HG03469 (cell line): ENCODE measurements around the gene HIBADH.
"Not testable (repeated sequence)": the region's sequence is repeated elsewhere in the genome, so short reads cannot be mapped to it uniquely, and the experiment has no call there.

Source experiments
- ATAC-seq: cut with Tn5 transposase; IDR thresholded peaks from one replicate; pipeline ENCODE4 v1.9.1; 2021; ENCODE audit warnings: mild to moderate bottlenecking, moderate library complexity, moderate number of reproducible peaks; ENCODE audit not compliant: unreplicated experiment

The HIBADH gene

DNA sequence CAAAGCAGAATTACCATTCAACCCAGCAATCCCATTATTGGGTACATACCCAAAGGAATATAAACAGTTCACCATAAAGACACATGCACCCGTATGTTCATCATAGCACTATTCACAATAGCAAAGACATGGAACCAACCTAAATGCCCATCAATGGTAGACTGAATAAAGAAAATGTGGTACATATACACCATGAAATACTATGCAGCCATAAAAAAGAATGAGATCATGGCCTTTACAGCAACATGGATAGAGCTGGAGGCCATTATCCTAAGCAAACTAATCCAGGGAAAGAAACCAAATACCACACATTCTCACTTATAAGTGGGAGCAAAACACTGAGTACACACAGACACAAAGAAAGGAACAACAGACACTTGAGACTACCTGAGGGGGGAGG lies 23.6 kb downstream of the HIBADH start:
- not testable (repeated sequence) for ATAC-seq

DNA sequence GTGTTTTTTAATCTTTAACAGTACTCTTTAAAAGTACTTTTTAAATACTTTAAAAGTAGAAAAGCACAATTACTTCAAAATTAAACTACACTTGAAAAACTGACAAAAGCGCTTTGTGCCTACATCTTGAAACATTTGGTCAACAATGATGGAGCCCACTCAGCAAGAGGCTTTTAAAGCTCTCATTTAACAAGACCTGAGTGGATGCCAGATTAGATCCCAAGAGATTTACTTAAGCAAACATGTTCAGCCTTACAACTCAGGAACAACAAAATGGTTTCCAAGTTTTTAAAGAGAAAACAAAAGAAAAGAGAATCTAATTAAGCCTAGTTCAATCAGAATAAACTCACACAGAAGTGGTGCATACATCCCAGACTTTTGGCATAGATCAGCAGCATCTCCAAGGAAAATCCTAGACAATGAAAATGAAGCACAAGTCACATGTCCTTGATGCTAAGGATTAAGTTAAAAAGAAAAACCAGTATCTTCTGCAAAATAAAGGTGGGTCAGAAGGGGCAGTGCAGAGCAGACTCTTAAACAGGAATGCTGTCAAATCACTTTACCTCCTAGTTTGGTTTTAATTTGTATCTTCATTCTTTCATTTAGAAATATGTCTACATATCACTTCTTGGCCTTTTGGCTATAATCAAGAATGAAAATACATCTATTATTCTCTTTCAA lies 26.2 kb downstream of the HIBADH start:
- no peak for ATAC-seq

DNA sequence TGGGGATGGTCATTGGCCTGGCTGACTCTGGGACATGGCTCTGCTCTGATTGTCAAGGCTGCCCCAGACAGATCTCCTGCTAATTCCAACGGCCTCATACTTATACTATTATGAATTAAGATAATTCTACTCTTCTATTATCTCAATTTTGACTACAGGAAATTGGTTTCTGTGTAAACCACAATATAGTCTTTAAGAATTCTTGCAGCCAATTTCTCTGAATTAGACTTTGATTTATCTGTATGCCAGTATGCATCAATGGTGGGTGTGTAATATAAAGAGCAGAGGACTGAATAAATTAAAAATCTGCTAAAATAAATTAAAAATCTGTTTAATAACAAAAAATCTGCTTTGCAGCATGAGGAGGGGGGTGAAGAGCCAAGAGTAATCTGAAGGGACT lies 27.0 kb downstream of the HIBADH start:
- ATAC-seq, result no peak

DNA sequence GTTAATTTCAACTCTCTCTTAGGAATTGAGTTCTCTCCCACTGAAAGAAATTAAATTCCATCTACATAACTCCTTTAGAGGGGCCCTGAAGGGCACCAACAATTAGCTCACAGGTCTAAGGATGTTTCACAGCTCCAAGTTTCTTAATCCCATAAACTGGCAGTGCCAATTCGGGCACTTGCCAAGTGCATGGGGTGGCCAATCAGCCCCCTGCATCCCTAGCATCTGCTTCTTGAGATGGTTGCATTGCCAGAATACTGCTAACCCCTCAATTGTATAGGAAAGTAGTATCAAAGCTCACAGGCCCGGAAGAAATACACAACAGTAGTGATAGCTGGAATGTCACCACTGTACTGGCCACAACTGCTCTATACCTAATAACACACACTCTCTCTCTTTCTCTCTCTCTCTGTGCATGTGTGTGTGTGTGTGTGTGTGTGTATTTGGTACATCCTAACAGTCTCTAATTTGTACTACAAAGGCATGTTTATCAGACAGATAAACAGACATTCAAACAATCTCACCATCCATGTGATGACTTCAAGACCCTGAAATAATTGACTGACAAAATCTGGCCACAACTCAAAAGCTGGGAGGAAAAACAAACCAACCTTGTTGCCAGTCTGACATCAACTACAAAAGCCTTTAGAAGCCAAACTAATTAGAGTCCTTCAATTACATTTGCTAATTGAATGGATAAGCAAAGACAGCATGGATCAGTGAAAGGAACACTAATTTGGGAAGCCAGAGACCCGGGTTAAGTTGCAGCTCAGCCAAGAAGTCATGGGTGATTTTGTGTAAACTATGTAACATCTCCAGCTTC lies 27.8 kb downstream of the HIBADH start:
- no peak for ATAC-seq

DNA sequence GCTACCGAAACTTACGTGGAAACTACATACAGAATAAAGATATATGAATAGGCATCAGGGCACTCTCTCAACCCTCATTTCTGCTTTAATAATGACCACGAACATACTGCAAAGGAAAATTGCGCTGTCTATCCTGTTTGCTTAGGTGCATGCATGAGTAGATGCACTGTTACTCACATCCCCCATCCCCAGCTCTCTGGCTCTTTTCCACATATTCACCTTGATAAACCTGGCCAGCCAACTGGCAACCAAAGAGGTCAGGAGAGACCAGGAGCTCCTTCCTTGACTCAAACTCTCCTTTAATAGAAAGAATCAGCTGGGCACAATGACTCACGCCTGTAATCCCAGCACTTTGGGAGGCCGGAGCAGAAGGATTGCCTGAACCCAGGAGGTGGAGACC lies 29.6 kb downstream of the HIBADH start:
- no peak for ATAC-seq

DNA sequence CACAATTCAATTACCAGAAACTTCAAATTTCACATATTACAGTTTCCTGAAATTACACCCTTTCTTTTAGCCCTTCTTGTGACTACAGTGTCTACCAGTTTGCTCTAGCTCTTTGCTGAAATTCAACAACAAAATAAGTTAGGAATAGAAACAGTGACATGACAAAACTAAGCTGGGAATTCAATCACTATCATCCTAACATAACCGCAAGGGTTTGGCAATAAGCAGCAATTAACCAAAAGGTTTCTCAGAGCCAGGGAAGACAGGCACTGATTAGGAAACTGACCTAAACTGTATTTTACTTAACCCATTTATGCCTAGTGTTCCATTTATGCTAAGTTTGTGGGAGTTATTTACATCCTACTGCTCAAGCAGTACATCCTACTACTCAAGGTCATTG lies 31.3 kb downstream of the HIBADH start:
- ATAC-seq, result no peak

DNA sequence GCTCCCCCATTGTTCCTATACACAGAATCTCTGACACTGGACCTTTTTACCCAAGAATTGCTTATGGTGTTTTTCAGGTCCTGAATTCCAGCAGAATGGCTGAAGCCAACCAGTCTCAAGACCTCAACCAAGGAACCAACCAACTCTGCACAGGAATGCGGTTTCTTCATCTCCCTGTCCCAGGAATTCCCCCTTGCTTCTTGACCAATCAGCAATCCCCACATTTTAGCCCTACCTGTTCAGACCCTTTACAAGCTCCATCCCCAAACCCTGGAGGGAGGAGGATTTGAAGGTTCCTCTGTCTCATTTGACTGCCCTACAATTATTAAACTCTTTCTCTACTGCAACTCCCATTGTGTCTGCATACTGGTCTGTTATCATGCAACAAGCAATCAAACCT lies 35.5 kb downstream of the HIBADH start:
- no peak for ATAC-seq

DNA sequence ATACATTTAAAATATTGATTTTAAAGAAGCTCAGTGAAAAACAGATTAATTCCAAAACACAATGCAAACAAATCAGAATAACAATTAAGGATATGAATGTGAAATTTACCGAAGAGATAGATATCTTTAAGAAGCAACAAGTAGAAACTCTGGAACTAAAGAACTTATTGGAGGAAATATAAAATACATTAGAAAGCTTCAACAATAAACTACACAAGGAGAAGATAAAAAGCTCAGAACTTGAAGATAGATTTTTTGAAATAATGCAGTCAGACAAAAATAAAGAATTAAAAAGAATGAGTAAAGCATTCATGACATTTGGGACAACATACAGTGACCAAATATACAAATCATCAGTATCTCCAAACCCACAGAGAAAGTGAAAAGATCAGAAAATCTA lies 43.2 kb downstream of the HIBADH start:
- no peak for ATAC-seq

DNA sequence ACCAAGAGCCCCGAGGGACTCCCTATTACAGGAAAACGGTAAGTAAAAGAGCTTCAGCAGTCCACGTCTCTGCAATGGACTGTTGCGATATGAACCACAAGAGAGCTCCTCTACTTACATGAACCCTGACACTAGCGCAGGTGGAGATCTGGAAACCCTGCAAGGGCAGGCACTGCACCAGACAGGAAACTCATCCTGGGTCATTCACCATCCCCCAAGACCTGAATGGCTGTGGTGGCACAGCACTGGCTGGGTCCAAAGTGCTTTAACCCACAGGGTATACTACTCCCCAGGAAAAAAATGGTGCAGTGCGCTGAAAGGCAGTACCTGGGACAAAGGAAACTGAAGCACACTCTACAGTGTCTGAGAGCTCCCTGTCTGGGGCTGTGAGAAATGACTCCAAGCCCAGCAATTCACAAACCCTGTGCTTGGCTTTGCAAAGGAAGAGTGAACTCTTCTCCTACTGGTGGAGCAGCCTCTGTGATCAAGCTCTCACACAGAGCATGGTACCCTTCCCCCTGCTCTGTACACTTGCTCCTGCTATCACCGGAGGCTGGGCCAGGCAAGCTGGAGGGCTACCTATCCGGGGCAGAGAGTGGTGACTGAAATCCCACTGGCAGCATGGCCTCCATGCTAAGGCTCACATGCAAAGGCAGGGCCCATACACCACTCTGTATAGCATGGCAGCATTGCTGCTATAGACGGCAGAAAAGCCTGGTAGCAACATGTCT lies 44.9 kb downstream of the HIBADH start:
- no peak for ATAC-seq

DNA sequence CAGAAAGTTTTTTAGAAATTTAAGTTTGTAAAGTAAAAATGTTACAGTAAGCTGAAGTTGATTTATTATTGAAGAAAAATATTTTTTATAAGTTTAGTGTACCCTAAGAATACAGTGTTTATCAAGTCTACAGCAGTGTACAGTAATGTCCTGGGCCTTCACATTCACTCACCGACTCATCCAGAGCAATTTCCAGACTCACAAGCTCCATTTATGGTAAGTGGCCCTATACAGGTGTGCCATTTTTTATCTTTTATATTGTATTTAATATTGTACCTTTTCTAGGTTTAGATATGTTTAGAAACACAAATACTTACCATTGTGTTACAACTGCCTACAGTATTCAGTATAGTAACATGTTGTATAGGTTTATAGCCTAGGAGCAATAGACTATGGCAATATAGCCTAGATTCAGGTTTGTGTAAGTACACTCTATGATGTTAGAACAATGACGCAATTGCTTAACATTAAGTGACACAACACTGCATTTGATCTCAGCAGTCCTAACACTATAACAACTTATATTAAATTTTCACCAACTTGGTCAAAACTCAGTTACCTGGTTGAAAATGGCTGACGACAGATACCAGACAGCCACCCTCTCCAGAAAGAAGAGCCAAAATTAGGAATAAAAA lies 45.7 kb downstream of the HIBADH start:
- no peak for ATAC-seq

DNA sequence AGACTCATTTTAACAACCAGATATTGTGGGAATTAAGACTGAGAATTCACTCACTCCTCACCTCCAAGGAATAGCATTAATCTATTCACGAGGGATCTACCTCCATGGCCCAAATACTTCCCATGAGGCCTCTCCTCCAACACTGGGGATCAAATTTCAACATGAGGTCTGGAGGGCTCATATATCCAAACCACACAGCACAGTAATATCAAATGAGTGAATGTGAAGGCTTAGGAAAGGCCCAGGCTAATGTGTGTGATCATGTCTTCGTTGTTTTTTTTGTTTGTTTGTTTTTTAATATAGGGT lies 46.5 kb downstream of the HIBADH start:
- no peak for ATAC-seq

DNA sequence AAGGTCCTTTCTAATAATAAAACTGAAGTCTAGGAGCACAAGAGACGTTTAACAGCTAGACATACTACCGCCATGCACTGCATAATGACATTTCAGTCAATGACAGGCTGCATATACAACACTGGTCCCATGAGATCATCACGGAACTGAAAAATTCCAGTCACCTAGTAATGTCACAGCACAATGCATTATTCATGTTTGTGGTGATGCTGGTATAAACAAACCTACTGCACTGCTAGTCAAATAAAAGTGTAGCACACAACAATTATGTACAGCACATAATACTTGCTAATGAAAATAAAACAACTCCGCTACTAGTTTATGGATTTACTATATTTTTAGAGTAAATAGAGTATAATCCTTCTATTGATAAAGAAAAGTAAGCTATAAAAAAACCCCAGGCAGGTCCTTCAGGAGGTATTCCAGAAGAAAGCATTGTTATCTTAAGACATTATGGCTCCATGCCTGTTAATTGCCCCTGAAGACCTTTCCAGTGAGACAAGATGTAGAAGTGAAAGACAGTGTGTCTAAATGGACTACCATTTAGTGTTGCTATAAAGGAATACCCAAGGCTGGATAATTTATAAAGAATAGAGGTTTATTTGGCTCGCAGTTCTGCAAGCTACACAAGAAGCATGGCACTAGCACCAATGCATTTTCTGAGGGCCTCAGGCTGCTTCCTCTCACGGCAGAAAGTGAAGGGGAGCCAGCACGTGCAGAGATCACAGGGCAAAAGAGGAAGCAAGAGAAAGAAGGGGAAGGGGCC lies 47.1 kb downstream of the HIBADH start:
- ATAC-seq, result no peak

DNA sequence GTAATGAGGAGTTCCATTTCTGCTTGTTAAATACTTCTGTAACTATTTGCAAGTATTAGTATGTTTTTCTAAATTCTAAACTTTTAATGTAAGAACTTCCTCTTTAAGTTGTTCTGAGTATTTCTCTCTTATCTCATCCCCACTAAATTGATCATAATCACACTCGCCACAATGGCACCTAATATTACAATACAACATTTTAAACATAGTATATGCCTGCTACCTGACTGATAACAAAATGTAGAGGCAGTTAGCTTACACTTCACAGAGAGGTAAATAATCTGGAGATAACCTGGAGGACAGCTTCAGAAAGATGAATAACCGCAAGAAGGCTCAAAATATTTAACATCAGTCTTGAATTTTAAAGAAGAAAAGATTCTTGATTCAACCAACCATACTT lies 48.6 kb downstream of the HIBADH start:
- ATAC-seq, result no peak

DNA sequence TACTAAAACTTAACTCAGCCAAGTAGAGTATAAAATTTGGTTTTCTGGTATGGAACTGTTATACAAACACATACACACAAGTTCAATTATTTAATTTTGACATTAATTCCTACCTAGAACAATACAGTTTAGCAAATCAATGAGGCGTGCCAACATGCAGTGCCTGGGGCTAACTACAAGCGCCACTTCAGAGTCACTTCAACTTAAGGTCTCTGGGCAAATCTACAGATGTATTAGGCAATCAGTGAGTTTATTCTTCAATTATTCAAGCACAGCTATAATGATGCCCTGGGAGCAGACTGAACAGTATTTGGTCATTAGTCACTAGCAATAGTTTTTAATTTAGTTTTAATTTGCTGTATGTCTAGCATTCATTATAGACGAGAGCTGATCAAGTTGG lies 51.6 kb downstream of the HIBADH start:
- ATAC-seq, result no peak

DNA sequence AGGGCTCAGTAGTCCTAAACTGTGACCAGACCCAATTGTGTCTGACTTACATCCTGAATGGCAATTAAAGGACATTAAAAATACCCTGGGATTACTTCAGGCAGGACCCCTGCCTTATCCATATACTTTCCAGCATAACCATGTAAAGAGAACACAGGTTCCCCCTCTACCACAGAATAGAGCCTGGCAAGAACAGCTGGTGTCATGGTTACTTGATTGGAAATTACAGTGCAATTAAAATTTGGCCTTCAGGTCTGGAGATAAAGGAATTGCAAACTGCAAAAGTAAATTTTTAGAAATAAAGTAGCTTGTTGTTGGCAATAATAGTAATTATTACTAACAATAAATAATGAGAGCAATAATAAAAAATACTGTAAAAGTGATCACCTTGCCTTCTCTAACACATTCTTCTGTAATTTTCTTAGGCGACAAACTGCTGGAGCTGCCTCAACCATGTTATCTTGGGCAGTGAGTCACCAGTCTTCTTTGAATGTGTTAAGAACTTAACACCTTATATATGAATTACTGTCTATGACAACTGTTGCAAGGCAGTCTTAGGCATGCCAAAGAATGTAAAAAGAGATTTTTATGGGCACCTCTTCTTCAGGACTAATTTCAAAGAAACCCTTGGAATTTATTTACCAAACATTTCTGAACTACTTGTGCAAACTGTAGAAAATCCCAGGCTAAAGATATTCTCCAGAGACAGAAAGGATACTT lies 53.7 kb downstream of the HIBADH start:
- no peak for ATAC-seq

DNA sequence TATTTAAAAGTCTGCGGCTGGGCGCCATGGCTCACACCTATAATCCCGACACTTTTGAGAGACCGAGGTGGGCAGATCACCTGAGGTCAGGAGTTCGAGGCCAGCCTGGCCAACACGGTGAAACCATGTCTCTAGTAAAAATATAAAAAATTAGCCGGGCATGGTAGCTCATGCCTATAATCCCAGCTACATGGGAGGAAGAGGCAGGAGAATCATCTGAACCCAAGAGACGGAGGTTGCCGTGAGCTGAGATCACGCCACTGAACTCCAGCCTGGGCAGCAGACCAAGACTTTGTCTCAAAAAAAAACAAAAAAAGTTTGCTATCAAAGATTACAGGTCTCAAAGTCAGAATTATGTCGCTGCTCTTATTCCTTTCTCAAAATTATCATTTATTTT lies 55.5 kb downstream of the HIBADH start:
- ATAC-seq, result no peak

DNA sequence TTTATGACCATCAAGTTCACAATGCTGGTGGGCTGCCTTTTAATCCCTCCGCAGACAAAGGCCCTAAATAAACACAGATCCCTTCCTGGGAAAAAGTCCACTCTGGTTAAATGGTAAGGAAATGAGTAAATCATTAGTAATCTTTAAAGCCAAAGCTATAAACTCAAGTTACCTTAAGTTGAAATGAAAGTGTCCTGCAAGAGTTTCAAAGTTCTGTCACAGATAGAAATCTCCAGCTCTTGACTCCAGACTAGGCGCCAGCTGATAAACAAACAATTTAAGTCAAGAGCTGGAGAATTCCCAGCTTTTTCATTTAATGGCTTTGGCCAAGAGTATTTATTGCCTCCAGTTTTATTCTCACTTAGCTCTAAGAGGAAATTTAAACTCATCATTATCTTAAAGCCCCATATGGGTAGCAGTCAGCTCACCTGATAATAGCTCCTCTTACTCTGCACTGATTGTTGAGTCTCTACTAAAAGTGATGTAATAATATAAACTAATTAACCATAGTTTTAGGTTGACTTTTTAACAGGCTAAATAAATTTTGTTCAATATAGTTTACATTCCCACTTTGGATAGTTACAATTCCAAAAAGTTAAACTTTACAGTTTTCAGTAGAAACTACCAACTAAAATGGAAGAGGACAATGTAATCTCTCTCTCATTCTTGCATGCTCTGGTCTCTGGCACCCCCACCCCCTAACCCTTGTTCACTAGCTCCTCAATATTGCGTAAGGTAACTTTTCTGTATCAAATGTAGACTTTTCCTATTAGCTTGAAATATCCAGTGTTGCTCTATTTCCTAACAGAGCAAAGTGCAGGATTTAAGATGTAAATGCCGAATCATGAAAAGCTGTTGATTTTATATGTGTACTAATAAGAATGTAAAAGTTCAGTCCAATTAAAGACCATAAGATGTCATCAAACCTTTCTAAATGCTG lies 56.1 kb downstream of the HIBADH start:
- ATAC-seq, result no peak

DNA sequence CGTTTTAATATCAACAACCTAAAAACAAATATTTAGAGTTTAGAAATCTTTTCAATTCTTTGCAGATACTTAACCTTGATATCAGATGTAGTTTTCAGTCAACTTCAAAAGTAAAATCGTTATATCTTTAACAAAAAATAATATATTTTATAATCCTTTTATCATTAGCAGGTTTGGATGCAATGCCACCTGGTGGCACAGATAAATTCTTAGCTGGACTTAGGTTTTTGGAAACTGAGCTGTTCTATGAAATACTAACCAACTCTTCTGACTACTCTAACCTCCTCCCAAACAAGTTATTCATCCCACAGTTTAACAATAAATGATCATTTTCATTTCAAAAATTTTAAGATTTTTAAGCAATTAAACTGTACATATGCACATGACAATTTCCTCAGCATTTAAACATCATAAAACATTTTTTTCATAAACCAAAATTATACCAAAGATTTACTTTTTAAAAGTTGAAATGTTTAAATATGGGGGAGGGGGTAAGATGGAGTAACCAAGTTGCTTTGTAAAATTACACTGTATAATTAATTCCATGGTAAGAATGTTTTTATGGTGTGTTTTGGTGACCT lies 56.9 kb downstream of the HIBADH start:
- no peak for ATAC-seq

DNA sequence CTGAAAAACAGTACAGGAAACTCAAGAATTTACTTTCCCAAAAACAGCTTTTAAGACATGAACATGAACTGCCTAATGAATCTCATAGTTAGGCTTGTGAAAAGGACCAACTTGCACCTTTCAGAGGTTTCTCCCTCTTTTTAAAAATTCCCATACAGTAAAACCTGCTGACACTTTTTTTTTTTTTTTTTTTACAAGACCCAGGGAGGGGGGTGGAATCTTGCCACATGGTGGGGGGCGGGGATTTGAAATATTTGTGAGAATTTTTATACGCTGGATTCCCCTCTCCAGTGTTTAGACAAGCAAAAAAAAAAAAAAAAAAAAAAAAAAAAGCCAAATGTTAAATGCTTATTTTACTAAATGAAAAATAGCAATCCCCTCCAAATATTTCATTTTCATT lies 57.4 kb downstream of the HIBADH start:
- ATAC-seq, result no peak
